Naive thymus-derived CD4-positive, alpha-beta T cell (primary cell): ENCODE results near the gene ZDBF2. TPM values are rescaled to one million over a fixed set of nuclear protein-coding genes. Genes with fewer than 3 reads are reported as not detected.
A peak's percentile ranks its signal among the peaks of the same experiment; 100 is the strongest.

Source experiments
- ATAC-seq: fragments of 150-1000 bp; cut with Tn5 transposase; 2 replicates; pipeline ENCODE4 v1.10.0; 2021; ENCODE audit warnings: mild to moderate bottlenecking, moderate library complexity
- CTCF ChIA-PET: fragments of 350-600 bp; sonication (Branson Sonifier 250); formaldehyde crosslinking; loops from one replicate; lab custom pipeline; 2021; ENCODE audit warnings: antibody characterized with exemption; lab: Charles Lee
- POLR2A ChIA-PET: fragments of 350-600 bp; sonication (Branson Sonifier 250); formaldehyde crosslinking; loops from one replicate; lab custom pipeline; 2021; ENCODE audit warnings: antibody characterized with exemption, inconsistent platforms; lab: Charles Lee
- DNase-seq, 9 donors: peaks; one replicate each; pipeline versions ENCODE4 v3.0.0 to v3.0.0-alpha.2; 2020 to 2022; ENCODE audit warnings: mixed read lengths in 1 of 9
- H3K27ac ChIP-seq: one replicate; pipeline ENCODE4 v1.7.0; 2013; ENCODE audit warnings: mild to moderate bottlenecking, low read depth, low read length, moderate library complexity
- H3K27me3 ChIP-seq, 2 donors: one replicate each; pipeline ENCODE4 v1.7.0; 2013; ENCODE audit warnings: low read length in 2 of 2, mild to moderate bottlenecking in 2 of 2, moderate library complexity in 2 of 2; ENCODE audit not compliant: control insufficient read depth in 2 of 2, insufficient read depth in 2 of 2
- H3K36me3 ChIP-seq, 3 experiments: 1 replicate in 2 of 3; 2 replicates in 1 of 3; pipeline ENCODE4 v1.7.0; 2013; ENCODE audit warnings: low read length in 3 of 3, mild to moderate bottlenecking in 3 of 3, moderate library complexity in 1 of 3; ENCODE audit not compliant: insufficient read depth in 3 of 3, control insufficient read depth in 2 of 3
- H3K4me1 ChIP-seq, 2 donors: one replicate each; pipeline ENCODE4 v1.7.0; 2013; ENCODE audit warnings: low read length in 2 of 2, mild to moderate bottlenecking in 2 of 2, moderate library complexity in 1 of 2; ENCODE audit not compliant: control insufficient read depth in 2 of 2, insufficient read depth in 2 of 2
- H3K4me3 ChIP-seq: 2 replicates; pipeline ENCODE4 v1.7.0; 2013; ENCODE audit warnings: mild to moderate bottlenecking, low read length
- H3K9me3 ChIP-seq, 3 experiments: 1 replicate in 2 of 3; 2 replicates in 1 of 3; pipeline ENCODE4 v1.7.0; 2013; ENCODE audit warnings: low read length in 3 of 3; ENCODE audit not compliant: control insufficient read depth in 2 of 3
- H3K27ac Mint-ChIP-seq, 9 donors: one replicate each; pipeline ENCODE4 v1.8.0; 2020 to 2022; ENCODE audit warnings: mixed read lengths in 9 of 9, mild to moderate bottlenecking in 8 of 9, moderate library complexity in 5 of 9, inconsistent platforms in 2 of 9
- H3K27me3 Mint-ChIP-seq, 5 donors: one replicate each; pipeline ENCODE4 v1.8.0; 2021 to 2022; ENCODE audit warnings: mixed read lengths in 5 of 5, mild to moderate bottlenecking in 1 of 5
- H3K36me3 Mint-ChIP-seq, 5 donors: one replicate each; pipeline ENCODE4 v1.8.0; 2020 to 2022; ENCODE audit warnings: mixed read lengths in 5 of 5, mild to moderate bottlenecking in 3 of 5, inconsistent platforms in 1 of 5
- H3K4me1 Mint-ChIP-seq, 7 donors: one replicate each; pipeline ENCODE4 v1.8.0; 2020 to 2022; ENCODE audit warnings: mixed read lengths in 7 of 7, mild to moderate bottlenecking in 3 of 7, inconsistent platforms in 1 of 7
- H3K4me3 Mint-ChIP-seq, 10 donors: one replicate each; pipeline ENCODE4 v1.8.0; 2020 to 2022; ENCODE audit warnings: mild to moderate bottlenecking in 10 of 10, mixed read lengths in 10 of 10, moderate library complexity in 6 of 10, inconsistent platforms in 2 of 10
- H3K9me3 Mint-ChIP-seq, 11 donors: one replicate each; pipeline ENCODE4 v1.8.0; 2020 to 2022; ENCODE audit warnings: mixed read lengths in 11 of 11, mild to moderate bottlenecking in 4 of 11, inconsistent platforms in 1 of 11, moderate library complexity in 1 of 11
- intact Hi-C, 2 donors: fragments of 100-400 bp; cut with micrococcal nuclease; formaldehyde crosslinking; loops; one replicate each; pipeline ENCODE4 v1.15.1; 2023
- polyA plus RNA-seq, 2 donors: library from polyadenylated mRNA; unstranded; fragments of 300-500 nt; fragmentation: Illumina TruSeq; gene quantifications; one replicate each; pipeline ENCODE4 v1.2.3, GENCODE V29; 2021
- total RNA-seq, 6 experiments: library from RNA in 5 of 6; stranded (reverse) in 5 of 6; gene quantifications; 1 replicate in 5 of 6; 2 replicates in 1 of 6; pipeline ENCODE4 v1.2.3 and lab custom pipeline; 2021 to 2026

The ZDBF2 gene
- total and polyA plus RNA-seq, 7 experiments from 2014 or later: 4.4 to 22.4 (median 15.7) TPM

DNA sequence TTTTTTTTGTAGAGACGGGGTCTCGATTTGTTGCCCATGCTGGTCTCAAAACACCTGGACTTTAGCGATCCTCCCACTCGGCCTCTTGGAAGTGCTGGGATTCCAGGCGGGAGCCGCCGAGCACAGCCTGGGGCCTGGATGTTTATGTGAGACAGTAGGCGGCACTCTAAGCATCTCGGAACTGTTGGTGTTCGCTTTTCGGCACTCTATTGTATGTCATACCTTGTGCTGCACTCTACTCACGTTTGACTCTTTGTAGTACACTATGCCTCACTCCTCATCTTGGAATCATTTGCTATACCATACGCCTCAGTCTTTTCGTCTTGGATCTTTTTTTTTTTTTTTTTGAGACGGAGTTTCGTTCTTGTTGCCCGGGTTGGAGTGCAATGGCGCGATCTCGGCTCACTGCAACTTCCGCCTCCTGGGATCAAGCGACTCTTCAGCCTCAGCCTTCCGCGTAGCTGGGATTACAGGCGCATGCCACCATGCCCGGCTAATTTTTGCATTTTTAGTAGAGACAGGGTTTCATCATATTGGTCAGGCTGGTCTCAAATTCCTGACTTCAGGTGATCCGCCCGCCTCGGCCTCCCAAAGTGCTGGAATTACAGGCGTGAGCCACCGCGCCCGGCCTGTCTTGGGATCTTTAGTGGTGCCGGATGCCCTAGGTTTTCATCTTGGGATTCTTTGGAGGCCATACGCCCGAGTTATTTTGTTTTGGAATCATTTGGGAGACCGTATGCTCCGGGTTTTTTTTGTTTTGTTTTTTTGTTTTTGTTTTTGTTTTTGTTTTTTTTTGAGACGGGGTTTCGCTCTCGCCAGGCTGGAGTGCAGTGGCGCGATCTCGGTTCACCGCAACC, 24.2 kb upstream of the ZDBF2 start:
- Histone ChIP-seq H3K27ac (no peak overlapping the region), H3K4me1 (no peaks in the 10 kb centered on the region), H3K27me3 (peaks cover 0 to 7% of the 10 kb centered on the region in 2 donors), H3K9me3 (no peaks in the 10 kb centered on the region), H3K36me3 (no peaks in the 10 kb centered on the region), H3K4me3 (no peak overlapping the region)
- peaks cover 4 to 33% (median 8%) of the 10 kb centered on the region in 11 donors for H3K9me3 Mint-ChIP-seq
- H3K36me3 Mint-ChIP-seq: peaks cover 0 to 4% (median 0%) of the 10 kb centered on the region in 5 donors
- DNase-seq (no peak), ATAC-seq (peak; percentile 59)
- H3K4me1 Mint-ChIP-seq: peaks cover 0 to 16% (median 8%) of the 10 kb centered on the region in 7 donors
- H3K27ac Mint-ChIP-seq: no peak overlapping the region
- H3K4me3 Mint-ChIP-seq: peak overlapping the region; percentile 67 to 87 (median 80)
- intact Hi-C loops: no loop called here
- H3K27me3 Mint-ChIP-seq: peaks cover 49 to 63% (median 56%) of the 10 kb centered on the region in 5 donors
- CTCF ChIA-PET: no interaction called here
- POLR2A ChIA-PET: no interaction called here

DNA sequence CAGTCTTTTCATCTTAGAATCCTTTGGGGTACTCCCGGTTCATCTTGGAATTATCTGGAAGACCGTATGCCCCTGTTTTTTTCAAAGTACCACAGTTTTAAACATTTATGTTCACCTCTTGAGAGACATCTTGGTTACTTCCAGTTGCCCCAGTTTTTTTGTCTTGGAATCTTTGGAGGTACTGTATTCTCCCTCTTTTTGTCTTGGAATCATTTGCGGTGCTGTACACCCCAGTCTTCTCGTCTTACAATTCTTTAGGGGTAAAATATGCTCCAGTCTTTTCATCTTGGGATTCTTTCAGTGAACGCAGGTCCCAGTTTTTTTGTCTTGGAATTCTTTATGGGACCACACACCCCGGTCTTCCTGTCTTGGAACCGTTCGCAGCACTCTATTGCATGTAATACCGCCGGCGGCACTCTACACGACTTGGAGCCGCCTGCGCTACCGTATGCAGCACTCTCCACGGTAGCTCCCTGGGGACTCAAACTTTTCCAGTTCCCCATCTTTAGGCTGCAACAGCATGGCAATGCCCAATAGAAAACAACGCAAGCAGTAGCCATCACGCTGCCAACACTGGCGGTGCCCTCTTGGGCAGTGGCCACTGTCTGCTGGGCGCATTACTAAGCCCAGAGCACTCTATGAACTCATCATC, 21.2 kb upstream of the ZDBF2 start:
- CTCF ChIA-PET: no interaction called here
- H3K4me3 Mint-ChIP-seq: no peak overlapping the region
- POLR2A ChIA-PET: no interaction called here
- Histone ChIP-seq H3K4me1 (no peaks in the 10 kb centered on the region), H3K4me3 (no peak overlapping the region), H3K36me3 (no peaks in the 10 kb centered on the region), H3K9me3 (no peaks in the 10 kb centered on the region), H3K27ac (no peak overlapping the region), H3K27me3 (peaks cover 0 to 17% of the 10 kb centered on the region in 2 donors)
- DNase-seq (no peak), ATAC-seq (no peak)
- intact Hi-C loops: no loop called here
- peaks cover 0 to 5% (median 2%) of the 10 kb centered on the region in 5 donors for H3K36me3 Mint-ChIP-seq
- H3K27me3 Mint-ChIP-seq: peaks cover 65 to 80% (median 69%) of the 10 kb centered on the region in 5 donors
- peaks cover 4 to 40% (median 8%) of the 10 kb centered on the region in 11 donors for H3K9me3 Mint-ChIP-seq
- peaks cover 5 to 16% (median 8%) of the 10 kb centered on the region in 7 donors for H3K4me1 Mint-ChIP-seq
- H3K27ac Mint-ChIP-seq: no peak overlapping the region

DNA sequence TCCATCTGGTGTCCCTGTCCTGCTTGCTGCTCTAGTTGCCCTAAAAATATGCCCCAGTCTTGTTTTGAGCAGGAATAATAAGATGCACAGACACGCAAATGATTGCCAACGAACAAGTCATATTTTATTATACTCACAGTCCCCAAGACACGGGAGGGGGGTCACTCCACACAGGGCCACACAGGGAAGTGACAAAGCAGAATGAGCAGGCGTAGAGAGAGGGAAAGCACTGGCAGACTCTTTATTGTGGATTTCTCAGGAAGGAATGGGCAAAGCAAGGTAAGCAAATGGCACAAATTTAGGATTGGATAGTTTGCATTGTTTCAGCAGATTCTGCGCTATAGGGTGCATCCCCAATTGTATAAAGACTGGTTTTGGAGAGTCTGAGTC, 20.7 kb upstream of the ZDBF2 start:
- no peaks in the 10 kb centered on the region for H3K9me3 ChIP-seq
- POLR2A ChIA-PET: no interaction called here
- no peak overlapping the region for H3K27ac Mint-ChIP-seq
- no peak for ATAC-seq
- peaks cover 0 to 19% of the 10 kb centered on the region in 2 donors for H3K27me3 ChIP-seq
- H3K4me1 ChIP-seq: no peaks in the 10 kb centered on the region
- intact Hi-C loops: no loop called here
- H3K27ac ChIP-seq: no peak overlapping the region
- no peak for DNase-seq
- CTCF ChIA-PET: no interaction called here
- peaks cover 5 to 16% (median 8%) of the 10 kb centered on the region in 7 donors for H3K4me1 Mint-ChIP-seq
- H3K4me3 Mint-ChIP-seq: no peak overlapping the region
- H3K36me3 Mint-ChIP-seq: peaks cover 0 to 5% (median 2%) of the 10 kb centered on the region in 5 donors
- H3K9me3 Mint-ChIP-seq: peaks cover 4 to 40% (median 8%) of the 10 kb centered on the region in 11 donors
- H3K27me3 Mint-ChIP-seq: peaks cover 65 to 80% (median 67%) of the 10 kb centered on the region in 5 donors
- H3K4me3 ChIP-seq: no peak overlapping the region
- no peaks in the 10 kb centered on the region for H3K36me3 ChIP-seq

DNA sequence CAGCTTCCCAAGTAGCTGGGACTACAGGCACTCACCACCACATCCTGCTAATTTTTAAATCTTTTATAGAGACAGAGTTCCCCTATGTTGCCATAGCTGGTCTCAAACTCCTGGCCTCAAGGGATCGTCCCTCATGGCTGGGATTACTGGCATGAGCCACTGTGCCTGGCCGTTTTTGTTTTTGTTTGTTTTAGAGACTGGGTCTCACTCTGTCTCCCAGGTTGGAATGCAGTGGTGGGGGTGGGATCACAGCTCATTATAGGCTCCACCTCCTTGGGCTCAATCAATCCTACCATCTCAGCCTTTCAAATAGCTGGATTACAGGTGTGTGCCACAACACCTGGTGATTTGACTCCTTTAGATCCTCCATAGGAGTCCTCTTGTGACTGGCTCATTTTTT, 19.5 kb upstream of the ZDBF2 start:
- Mint-ChIP-seq H3K4me3 (no peak overlapping the region), H3K9me3 (peaks cover 4 to 40% (median 8%) of the 10 kb centered on the region in 11 donors), H3K27ac (peak overlapping the region in 1 of 9 donors; percentile 5), H3K36me3 (peaks cover 0 to 5% (median 2%) of the 10 kb centered on the region in 5 donors), H3K27me3 (peaks cover 66 to 78% (median 68%) of the 10 kb centered on the region in 5 donors), H3K4me1 (peaks cover 5 to 14% (median 9%) of the 10 kb centered on the region in 7 donors)
- DNase-seq (no peak), ATAC-seq (no peak)
- CTCF ChIA-PET: no interaction called here
- no peak overlapping the region for H3K27ac ChIP-seq
- no peak overlapping the region for H3K4me3 ChIP-seq
- H3K36me3 ChIP-seq: no peaks in the 10 kb centered on the region
- H3K9me3 ChIP-seq: no peaks in the 10 kb centered on the region
- peaks cover 4 to 19% of the 10 kb centered on the region in 2 donors for H3K27me3 ChIP-seq
- intact Hi-C loops: no loop called here
- POLR2A ChIA-PET: interaction anchor here (0.7 kb wide), 1 partner anchor 10 kb away, joined by 3 read pairs; no protein-coding TSS in a partner anchor
- no peaks in the 10 kb centered on the region for H3K4me1 ChIP-seq

DNA sequence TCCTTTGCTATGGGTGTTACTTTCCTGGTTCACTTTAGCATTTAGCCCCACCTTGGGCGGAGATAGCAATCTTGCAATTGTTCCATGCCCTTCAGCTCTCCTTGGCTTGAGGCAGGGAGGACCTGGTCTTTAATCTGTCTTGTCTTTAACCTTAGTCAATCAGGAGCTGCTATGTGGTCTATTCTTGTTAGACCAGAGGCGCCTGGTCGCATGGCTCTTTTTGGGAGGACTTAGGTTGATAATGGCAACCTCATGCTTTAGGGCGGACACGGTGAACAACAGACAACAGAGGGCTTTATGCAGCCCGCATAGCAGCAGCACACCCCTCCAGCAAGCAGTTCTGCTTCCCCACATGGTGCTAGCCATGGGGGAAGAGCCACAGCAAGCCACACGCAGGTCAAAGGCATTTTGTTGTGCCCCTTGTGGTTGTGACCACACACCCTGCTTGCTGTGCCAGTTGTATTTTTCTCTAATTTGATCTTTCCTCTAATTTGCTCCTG, 17.7 kb upstream of the ZDBF2 start:
- peaks cover 66 to 80% (median 70%) of the 10 kb centered on the region in 5 donors for H3K27me3 Mint-ChIP-seq
- H3K36me3 ChIP-seq: no peaks in the 10 kb centered on the region
- intact Hi-C loops: no loop called here
- H3K4me3 Mint-ChIP-seq: no peak overlapping the region
- DNase-seq (no peak), ATAC-seq (no peak)
- H3K4me1 ChIP-seq: no peaks in the 10 kb centered on the region
- peaks cover 4 to 38% (median 10%) of the 10 kb centered on the region in 11 donors for H3K9me3 Mint-ChIP-seq
- peaks cover 0 to 5% (median 0%) of the 10 kb centered on the region in 5 donors for H3K36me3 Mint-ChIP-seq
- no peaks in the 10 kb centered on the region for H3K9me3 ChIP-seq
- no peak overlapping the region for H3K27ac Mint-ChIP-seq
- H3K4me1 Mint-ChIP-seq: peaks cover 0 to 5% (median 4%) of the 10 kb centered on the region in 7 donors
- peaks cover 6 to 19% of the 10 kb centered on the region in 2 donors for H3K27me3 ChIP-seq
- H3K27ac ChIP-seq: no peak overlapping the region
- no peak overlapping the region for H3K4me3 ChIP-seq
- CTCF ChIA-PET: no interaction called here
- POLR2A ChIA-PET: no interaction called here

DNA sequence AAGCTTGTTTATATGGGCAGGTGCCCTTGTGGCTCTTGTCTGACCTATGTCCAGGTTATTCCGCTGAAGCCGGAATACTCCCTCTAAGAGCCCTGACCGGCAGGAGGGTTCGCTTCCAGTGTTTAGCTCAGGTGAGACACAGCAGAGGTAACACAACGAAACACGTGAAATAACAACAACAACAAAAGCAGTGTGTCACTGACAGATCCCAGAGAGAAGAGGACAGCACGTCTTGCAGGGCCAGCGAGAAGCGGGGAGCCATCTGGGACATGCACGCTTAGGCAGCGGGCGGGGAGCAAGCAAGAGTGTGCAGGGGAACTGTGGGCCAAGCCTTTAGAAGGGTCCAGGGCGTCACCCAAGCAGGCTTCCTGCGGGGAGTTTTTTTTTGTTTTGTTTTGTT, 17.1 kb upstream of the ZDBF2 start:
- CTCF ChIA-PET: no interaction called here

More for the DNA sequence above, 17.1 kb upstream of the ZDBF2 start:
- peaks cover 6 to 19% of the 10 kb centered on the region in 2 donors for H3K27me3 ChIP-seq
- no peaks in the 10 kb centered on the region for H3K36me3 ChIP-seq
- H3K27me3 Mint-ChIP-seq: peaks cover 64 to 81% (median 67%) of the 10 kb centered on the region in 5 donors
- intact Hi-C loops: no loop called here
- H3K9me3 ChIP-seq: no peaks in the 10 kb centered on the region
- H3K27ac Mint-ChIP-seq: no peak overlapping the region
- H3K27ac ChIP-seq: no peak overlapping the region
- H3K4me3 Mint-ChIP-seq: peak overlapping the region in 1 of 10 donors; percentile 38
- H3K9me3 Mint-ChIP-seq: peaks cover 4 to 33% (median 9%) of the 10 kb centered on the region in 11 donors
- no peak for DNase-seq
- peaks cover 0 to 5% (median 0%) of the 10 kb centered on the region in 5 donors for H3K36me3 Mint-ChIP-seq
- H3K4me3 ChIP-seq: no peak overlapping the region
- H3K4me1 ChIP-seq: no peaks in the 10 kb centered on the region
- peaks cover 0 to 5% (median 4%) of the 10 kb centered on the region in 7 donors for H3K4me1 Mint-ChIP-seq
- ATAC-seq: no peak
- POLR2A ChIA-PET: no interaction called here
